WI38 (cell line): ENCODE data around the gene GP1BB.

Experiments
- H3K4me3 ChIP-seq: 2 replicates; pipeline ENCODE4 v1.5.1; 2011; ENCODE audit warnings: low read depth, mild to moderate bottlenecking, control low read depth, low read length
- TF ChIP-seq, protein P1 (sequence below): IDR thresholded peaks from 2 replicates; pipeline ENCODE4 v1.5.1; 2012; ENCODE audit warnings: low read depth, mild to moderate bottlenecking, control low read depth, low read length

The GP1BB gene

DNA sequence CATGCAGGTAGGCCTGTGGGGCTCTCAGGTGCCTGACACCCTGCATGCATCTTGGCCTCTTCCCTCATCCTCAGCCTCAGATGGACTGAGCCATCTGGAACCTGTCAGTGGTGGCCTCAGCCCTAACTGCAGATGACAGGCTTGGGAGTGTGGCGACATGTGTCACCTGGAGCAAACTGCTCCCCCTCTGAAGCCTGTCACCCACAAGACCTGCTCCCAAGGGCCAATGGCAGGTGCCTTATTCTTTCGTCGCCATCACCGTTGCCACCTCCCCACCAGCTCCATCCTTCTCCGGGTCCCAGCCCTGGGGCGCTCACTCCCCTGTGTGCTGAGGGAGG is 12.6 kb upstream of the GP1BB start:
- TF ChIP-seq, protein P1, sequence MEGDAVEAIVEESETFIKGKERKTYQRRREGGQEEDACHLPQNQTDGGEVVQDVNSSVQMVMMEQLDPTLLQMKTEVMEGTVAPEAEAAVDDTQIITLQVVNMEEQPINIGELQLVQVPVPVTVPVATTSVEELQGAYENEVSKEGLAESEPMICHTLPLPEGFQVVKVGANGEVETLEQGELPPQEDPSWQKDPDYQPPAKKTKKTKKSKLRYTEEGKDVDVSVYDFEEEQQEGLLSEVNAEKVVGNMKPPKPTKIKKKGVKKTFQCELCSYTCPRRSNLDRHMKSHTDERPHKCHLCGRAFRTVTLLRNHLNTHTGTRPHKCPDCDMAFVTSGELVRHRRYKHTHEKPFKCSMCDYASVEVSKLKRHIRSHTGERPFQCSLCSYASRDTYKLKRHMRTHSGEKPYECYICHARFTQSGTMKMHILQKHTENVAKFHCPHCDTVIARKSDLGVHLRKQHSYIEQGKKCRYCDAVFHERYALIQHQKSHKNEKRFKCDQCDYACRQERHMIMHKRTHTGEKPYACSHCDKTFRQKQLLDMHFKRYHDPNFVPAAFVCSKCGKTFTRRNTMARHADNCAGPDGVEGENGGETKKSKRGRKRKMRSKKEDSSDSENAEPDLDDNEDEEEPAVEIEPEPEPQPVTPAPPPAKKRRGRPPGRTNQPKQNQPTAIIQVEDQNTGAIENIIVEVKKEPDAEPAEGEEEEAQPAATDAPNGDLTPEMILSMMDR = no peak
- H3K4me3 ChIP-seq = no peak overlapping the region

DNA sequence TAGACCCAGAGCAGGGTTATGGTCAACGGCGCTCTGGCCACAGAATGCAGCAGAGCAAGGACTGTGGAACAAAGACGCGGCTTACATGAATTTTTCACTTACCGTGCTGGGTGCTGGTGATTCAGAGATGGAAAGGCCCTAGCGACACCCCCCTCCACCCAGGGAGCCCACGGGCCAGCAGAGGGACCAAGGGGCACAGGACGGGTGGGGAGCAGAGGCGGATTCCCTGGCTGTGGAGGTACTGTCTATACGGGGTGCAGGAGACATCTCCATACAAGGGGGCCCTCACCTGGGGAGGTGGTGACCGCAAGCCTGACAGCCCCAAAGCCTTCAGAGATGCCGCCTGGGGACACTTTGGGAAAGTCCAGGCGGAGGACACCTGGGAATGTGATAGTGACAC is 10.1 kb upstream of the GP1BB start:
- no peak overlapping the region for H3K4me3 ChIP-seq
- TF ChIP-seq, protein P1 = no peak

DNA sequence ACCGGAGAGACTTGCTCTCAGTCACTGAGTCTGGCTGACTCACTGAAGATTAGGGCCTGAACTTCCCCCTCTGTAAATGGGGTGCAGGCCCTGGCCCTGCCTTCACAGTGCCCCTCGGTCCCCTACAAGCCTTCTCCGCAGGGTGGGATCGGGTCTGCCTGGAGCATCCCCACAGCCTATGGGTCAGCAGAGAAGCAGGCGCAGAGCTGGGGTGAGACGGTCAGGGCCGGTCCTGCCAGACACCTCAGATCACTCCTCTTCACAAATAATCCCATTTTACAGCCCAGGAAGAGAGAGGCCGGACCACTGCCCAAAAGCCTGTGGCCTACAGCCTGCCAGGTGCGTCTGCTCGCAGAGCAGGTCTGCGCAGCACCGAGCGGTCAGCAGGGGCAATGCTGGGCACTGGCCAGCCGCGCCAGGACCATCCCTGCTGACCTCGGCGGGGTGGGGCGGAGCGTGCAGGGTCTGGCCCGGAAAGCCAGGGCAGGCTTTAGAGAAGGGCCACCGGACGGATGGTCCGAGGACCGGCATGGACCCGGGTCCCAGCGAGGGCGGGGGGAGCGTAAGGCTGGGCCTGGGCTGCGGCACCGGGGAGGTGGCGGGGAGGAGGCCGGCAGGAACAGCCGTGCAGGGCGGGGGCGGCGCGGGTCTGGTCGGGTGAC is 9.6 kb upstream of the GP1BB start:
- H3K4me3 ChIP-seq = 0 out of 2 replicates have a peak overlapping the region, but pooled peaks have one; percentile 31
- TF ChIP-seq, protein P1 = no peak

DNA sequence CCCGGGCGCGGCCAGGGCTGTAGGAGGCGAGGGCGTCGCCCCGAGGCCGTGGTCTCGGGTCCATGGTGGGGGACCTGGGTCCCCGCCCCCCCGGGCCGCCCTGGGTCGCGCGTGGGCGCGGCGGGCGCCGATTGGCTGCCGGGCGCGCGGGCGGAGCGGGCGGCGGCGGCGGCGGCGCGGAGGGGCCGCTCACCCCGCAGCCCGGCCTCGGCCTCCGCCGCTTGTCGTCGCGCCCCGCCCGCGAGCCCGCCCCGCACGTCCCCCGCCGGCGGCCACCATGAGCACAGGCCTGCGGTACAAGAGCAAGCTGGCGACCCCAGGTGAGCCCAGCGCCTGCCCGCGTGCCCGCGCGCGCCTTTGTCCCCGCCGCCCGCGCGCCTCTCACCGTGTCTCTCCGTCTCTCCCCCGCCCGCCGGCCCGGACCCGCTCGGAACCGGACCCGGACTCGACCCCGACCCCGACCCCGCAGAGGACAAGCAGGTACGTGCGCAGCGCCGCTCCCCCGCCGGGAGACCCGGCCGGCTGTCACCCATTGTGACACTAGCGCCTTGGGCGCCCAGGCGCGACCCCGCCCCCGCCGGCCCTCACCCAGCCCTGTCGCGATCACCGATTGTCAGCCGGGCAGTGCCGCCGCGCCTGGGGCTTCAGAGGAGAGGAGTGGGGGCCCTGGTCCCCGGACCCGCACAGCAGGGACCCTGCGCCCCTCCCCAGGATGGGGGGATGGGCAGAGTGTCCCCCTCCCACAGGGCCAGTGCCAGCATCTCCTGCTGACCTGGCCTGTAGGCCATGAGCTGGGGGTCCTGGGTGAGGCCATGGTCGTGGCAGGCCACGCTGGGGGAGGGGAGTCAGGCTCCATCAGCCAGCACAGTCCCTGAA is 8.8 kb upstream of the GP1BB start, which contains the start of gene SEPTIN5:
Gene SEPTIN5, plus strand, starts transcription at position 192 of the 876 bp plus-strand sequence. Its CDS starts 86 bp downstream, at position 278.
- H3K4me3 ChIP-seq = peak within 1 kb of the TSS; percentile 59
- TF ChIP-seq, protein P1 = no peak

DNA sequence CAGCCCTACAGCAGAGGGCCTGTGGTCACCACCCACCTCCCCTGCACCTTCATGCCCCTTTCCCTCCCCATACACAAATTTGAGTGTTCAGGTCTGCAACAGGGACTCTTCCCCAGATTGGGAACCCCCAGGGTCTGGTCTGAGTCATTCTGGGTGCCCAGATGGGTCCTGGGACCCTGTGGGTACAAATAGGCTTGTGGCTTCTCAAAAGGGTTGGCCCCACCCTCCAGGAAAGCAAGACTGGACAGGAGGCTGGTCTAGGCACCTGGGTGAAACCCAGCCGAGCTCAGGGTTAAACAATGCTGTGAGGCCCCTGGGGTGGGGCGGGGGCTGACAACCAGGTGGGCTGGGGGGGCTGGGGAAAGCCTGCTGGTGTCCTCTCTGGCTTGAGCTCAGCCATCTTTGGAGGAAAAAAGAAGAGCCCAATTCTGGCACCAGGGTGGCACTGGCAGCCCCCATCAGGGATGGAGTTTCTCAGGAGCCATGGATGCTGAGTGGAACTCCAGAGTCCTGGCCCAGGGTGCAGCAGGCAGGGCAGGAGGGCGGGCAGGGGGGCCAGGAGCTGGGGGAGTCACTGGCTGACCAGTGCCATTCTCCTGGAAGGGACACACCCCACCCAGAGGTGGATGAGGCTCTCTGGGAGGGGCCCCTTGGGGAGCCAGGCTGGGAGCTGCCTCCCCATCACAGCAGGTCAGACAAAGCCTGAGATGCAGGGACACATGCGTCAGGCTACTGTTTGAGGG is 8.0 kb upstream of the GP1BB start:
- H3K4me3 ChIP-seq = peak overlapping the region; percentile 59
- TF ChIP-seq, protein P1 = no peak

DNA sequence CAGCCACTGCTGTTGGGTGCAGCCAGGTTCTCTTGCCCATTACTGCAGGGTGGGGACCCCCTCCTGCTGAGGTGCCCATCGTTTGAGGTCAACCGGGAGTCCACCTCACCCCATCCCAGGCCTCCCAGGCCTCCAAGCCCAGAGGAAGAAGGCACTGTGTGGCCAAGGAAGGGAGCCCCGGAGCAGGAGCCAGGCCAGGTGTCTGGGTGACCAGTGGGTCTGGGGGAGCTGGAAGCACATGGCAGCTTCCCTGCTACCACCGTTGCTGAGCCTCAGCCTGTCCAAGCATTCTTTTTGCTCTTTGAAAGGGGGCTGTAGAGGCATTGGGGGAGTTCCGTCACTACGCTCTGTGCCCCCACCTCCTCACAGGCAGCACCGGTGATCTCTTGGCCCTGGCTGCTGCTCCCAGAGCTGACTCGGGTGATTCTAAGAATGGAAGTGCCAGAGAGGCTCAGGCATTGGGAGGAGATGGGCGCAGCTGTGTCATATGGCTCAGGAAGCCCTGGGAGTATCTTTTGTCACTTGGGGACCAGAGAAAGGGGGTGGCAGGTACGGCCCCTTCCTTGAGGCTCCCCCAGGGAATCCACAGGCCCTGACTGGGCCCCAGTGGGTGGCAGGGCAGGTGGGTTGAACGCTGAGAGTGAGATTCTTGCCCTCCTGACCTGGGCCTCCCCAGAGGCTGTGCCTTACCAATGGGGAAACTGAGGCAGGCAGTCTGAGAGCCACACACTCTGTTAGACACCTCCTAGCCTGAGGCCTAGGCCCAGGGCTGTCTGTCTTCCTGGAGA is 7.1 kb upstream of the GP1BB start:
- no peak overlapping the region for H3K4me3 ChIP-seq
- TF ChIP-seq, protein P1 = no peak
